Activated B cell treated with CpG ODN at 0.5 μM for 24 hours (primary cell): ENCODE results near the gene EFCAB12. TPM values are rescaled to one million over a fixed set of nuclear protein-coding genes. Genes with fewer than 3 reads are reported as not detected.
"Not testable (repeated sequence)": the region's sequence is repeated elsewhere in the genome, so short reads cannot be mapped to it uniquely, and the experiment has no call there.

Experiments
- ATAC-seq: fragments of 200-7000 bp; cut with Tn5 transposase; one replicate; pipeline ENCODE4 v1.10.0; 2021; ENCODE audit warnings: low read depth, mild to moderate bottlenecking, moderate library complexity
- CTCF ChIA-PET: fragments of 350-600 bp; sonication (Branson Sonifier 250); formaldehyde crosslinking; loops from one replicate; lab custom pipeline; 2021; ENCODE audit warnings: antibody characterized with exemption; lab: Charles Lee
- POLR2A ChIA-PET: fragments of 350-600 bp; sonication (Branson Sonifier 250); formaldehyde crosslinking; loops from one replicate; lab custom pipeline; 2021; ENCODE audit warnings: antibody characterized with exemption; lab: Charles Lee
- DNase-seq: peaks from one replicate; pipeline ENCODE4 v3.0.0; 2022
- H3K27ac Mint-ChIP-seq: one replicate; pipeline ENCODE4 v1.8.0; 2020; ENCODE audit warnings: mixed read lengths
- H3K27me3 Mint-ChIP-seq: one replicate; pipeline ENCODE4 v1.8.0; 2021; ENCODE audit warnings: mixed read lengths
- H3K36me3 Mint-ChIP-seq: one replicate; pipeline ENCODE4 v1.8.0; 2021; ENCODE audit warnings: low read depth, mixed read lengths
- H3K4me1 Mint-ChIP-seq: one replicate; pipeline ENCODE4 v1.8.0; 2021; ENCODE audit warnings: mixed read lengths
- H3K4me3 Mint-ChIP-seq: one replicate; pipeline ENCODE4 v1.8.0; 2020; ENCODE audit warnings: mild to moderate bottlenecking, mixed read lengths
- H3K9me3 Mint-ChIP-seq: one replicate; pipeline ENCODE4 v1.8.0; 2020; ENCODE audit warnings: mixed read lengths
- CTCF ChIP-seq: fragments of 200-600 bp; IDR thresholded peaks from one replicate; pipeline ENCODE4 v1.8.0; 2022; ENCODE audit warnings: antibody characterized with exemption, mild to moderate bottlenecking
- intact Hi-C: fragments of 100-400 bp; cut with micrococcal nuclease; formaldehyde crosslinking; loops from one replicate; pipeline ENCODE4 v1.15.1; 2024
- total RNA-seq: library from RNA; stranded (reverse); gene quantifications from 2 replicates; pipeline ENCODE4 v1.2.3, GENCODE V29; 2022

Gene EFCAB12
- total RNA-seq, 1 donor from 2014 or later = 1.8 TPM

DNA sequence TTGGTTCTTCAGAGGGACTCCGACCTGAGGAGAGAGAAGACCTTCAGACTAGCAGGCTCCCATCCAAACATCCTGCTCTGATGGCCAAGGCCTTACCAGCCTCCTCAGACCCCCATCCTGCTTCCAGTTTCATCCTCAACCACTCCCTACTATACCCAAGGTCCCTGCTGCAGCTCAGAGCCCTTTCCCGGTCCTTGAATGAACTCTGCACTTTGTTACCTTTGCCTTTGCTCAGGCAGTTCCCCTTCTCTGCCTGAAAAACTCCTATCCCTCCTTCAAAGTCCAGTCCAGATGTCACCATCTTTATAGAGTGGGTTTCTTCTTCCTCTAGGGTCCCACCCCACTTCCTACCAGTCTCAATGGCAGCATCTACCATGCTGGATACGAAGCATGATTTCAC is 13.1 kb downstream of the EFCAB12 start:
- Mint-ChIP-seq H3K27me3 (no peaks in the 10 kb centered on the region), H3K4me3 (no peak overlapping the region), H3K36me3 (no peaks in the 10 kb centered on the region), H3K4me1 (peaks cover 11% of the 10 kb centered on the region), H3K27ac (no peak overlapping the region), H3K9me3 (no peaks in the 10 kb centered on the region)
- no peak for TF ChIP-seq CTCF
- ChIA-PET POLR2A (no interaction called here), CTCF (no interaction called here)
- intact Hi-C loops = no loop called here
- DNase-seq = no peak
- no peak for ATAC-seq

GRCh38 chr3:129413687-129414506 is 14.5 kb downstream of the EFCAB12 start:
- Mint-ChIP-seq H3K27me3 (no peaks in the 10 kb centered on the region), H3K36me3 (no peaks in the 10 kb centered on the region), H3K4me3 (no peak overlapping the region), H3K4me1 (peaks cover 16% of the 10 kb centered on the region), H3K27ac (peak overlapping the region; percentile 44), H3K9me3 (no peaks in the 10 kb centered on the region)
- ChIA-PET CTCF (no interaction called here), POLR2A (interaction anchor here (0.6 to 2.0 kb wide), 4 partner anchors 10 to 131 kb away, joined by 3 to 8 read pairs (median 4); partner anchors contain the start of genes EFCAB12, IFT122 and MBD4)
- no peak for DNase-seq
- intact Hi-C loops = no loop called here
- no peak for TF ChIP-seq CTCF
- peak; percentile 75 for ATAC-seq

DNA sequence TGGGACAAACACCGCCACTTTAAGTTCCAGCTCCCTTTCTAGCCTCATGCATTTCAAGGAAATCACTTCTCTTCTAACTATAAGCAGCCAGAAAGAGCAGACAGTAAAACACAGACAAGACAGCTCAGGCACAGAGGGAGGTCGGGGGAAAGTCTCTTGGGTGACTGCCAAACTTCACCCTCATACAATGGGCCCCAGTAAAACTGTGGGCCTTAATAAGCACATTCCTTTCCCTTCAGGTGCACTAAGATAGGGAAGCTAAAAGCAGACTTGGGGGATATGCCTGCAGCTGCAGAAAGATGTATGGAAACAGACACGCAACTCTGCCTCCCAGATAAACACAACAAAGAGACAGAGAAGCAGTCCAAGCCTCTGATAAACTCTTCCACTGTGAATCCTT is 15.2 kb downstream of the EFCAB12 start:
- H3K36me3 Mint-ChIP-seq, H3K27me3 Mint-ChIP-seq, DNase-seq, intact Hi-C loops, ATAC-seq, H3K9me3 Mint-ChIP-seq, H3K4me3 Mint-ChIP-seq: not testable (repeated sequence)
- Mint-ChIP-seq H3K4me1 (peaks cover 19% of the 10 kb centered on the region), H3K27ac (peak overlapping the region; percentile 0)
- CTCF ChIA-PET = interaction anchor here (1.2 to 1.7 kb wide), 2 partner anchors 13 to 30 kb away, joined by 4 read pairs; no protein-coding TSS in a partner anchor
- POLR2A ChIA-PET = interaction anchor here (1.1 to 2.0 kb wide), 2 partner anchors 13 to 26 kb away, joined by 5 to 8 read pairs; partner anchors contain the start of genes IFT122 and MBD4

GRCh38 chr3:129412542-129413198 is 15.8 kb downstream of the EFCAB12 start:
- no peak for TF ChIP-seq CTCF

DNA sequence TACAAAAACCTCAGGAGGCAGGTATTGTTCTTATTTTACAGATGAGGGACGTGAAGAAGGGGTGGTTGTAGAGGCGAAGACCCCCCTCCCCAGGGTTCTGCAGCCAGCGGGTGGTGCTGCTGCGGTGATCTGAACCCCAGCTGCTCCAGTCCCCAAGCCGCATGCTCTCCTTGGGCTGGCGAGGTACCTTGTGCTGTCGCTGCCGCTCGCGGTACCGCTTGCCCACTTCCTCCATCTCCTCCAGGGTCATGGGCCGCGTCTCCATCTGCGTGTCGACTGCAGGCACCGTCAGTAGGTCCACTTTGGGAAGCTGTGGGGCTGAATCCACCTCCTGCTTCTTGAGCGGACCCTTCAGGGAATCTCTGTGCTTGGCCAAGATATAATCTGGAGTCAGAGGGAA is 17.5 kb downstream of the EFCAB12 start:
- TF ChIP-seq CTCF = no peak
- CTCF ChIA-PET = no interaction called here
- no peak for ATAC-seq
- Mint-ChIP-seq H3K9me3 (no peaks in the 10 kb centered on the region), H3K36me3 (no peaks in the 10 kb centered on the region), H3K4me3 (no peak overlapping the region), H3K27me3 (no peaks in the 10 kb centered on the region), H3K27ac (no peak overlapping the region), H3K4me1 (peaks cover 19% of the 10 kb centered on the region)
- POLR2A ChIA-PET = no interaction called here
- intact Hi-C loops = no loop called here
- DNase-seq = no peak

More at GRCh38 chr3:129412542-129413198, 15.8 kb downstream of the EFCAB12 start:
- peaks cover 19% of the 10 kb centered on the region for H3K4me1 Mint-ChIP-seq
- CTCF ChIA-PET = interaction anchor here (1.2 to 1.7 kb wide), 2 partner anchors 13 to 29 kb away, joined by 4 read pairs; no protein-coding TSS in a partner anchor
- DNase-seq (no peak), ATAC-seq (no peak)
- no peaks in the 10 kb centered on the region for H3K27me3 Mint-ChIP-seq
- no peak overlapping the region for H3K27ac Mint-ChIP-seq
- H3K36me3 Mint-ChIP-seq = no peaks in the 10 kb centered on the region
- H3K9me3 Mint-ChIP-seq = no peaks in the 10 kb centered on the region
- no peak overlapping the region for H3K4me3 Mint-ChIP-seq
- POLR2A ChIA-PET = interaction anchor here (1.1 to 2.0 kb wide), 2 partner anchors 13 to 27 kb away, joined by 5 to 8 read pairs; partner anchors contain the start of genes IFT122 and MBD4
- intact Hi-C loops = no loop called here
